Measurements from ENCODE around the gene CYP51A1. TPM values are rescaled to one million over a fixed set of nuclear protein-coding genes. Genes with fewer than 3 reads are reported as not detected.

CYP51A1 gene
- total RNA-seq, 1 donor from 2014 or later = 101 TPM

- DNase-seq (ENCODE audit: low spot score) = no peak
- intact Hi-C loops (cut with DNase I) = no loop called here
- no peak for ATAC-seq
Measured at GRCh38 chr7:92064438-92065029, 69.7 kb downstream of the CYP51A1 start.

Other genes starting within 250 kb of the CYP51A1 start
- 84.5 TPM for gene AKAP9, start 193.6 kb downstream of the CYP51A1 start, total RNA-seq
- not detected for gene LRRD1, start 44.7 kb upstream of the CYP51A1 start, total RNA-seq
- 54.3 TPM for gene KRIT1, start 111.4 kb upstream of the CYP51A1 start, total RNA-seq
- 76.8 TPM for gene ANKIB1, start 111.5 kb upstream of the CYP51A1 start, total RNA-seq

All from sciatic nerve (tissue), 2 donors.